HepG2 (cell line): ENCODE results near the gene NOXO1. TPM values are rescaled to one million over a fixed set of nuclear protein-coding genes. Genes with fewer than 3 reads are reported as not detected.
A peak's percentile ranks its signal among the peaks of the same experiment; 100 is the strongest.

Experiments
- CSRNP1 ChIP-seq: sonication (generic); formaldehyde crosslinking; IDR thresholded peaks from 2 replicates; pipeline ENCODE4 v1.8.1; 2023; ENCODE audit warnings: mild to moderate bottlenecking, missing genetic modification reagents
- DR1 ChIP-seq: sonication (generic); formaldehyde crosslinking; IDR thresholded peaks from 2 replicates; pipeline ENCODE4 v1.8.0; 2021; ENCODE audit warnings: mild to moderate bottlenecking, missing genetic modification reagents, inconsistent platforms
- ELK4 ChIP-seq: sonication (generic); formaldehyde crosslinking; IDR thresholded peaks from 2 replicates; pipeline ENCODE4 v1.9.0; 2021; ENCODE audit warnings: missing genetic modification reagents, borderline replicate concordance
- FOXK1 ChIP-seq: sonication (generic); formaldehyde crosslinking; IDR thresholded peaks from 2 replicates; pipeline ENCODE4 v1.4.0; 2020; ENCODE audit warnings: low read depth, missing genetic modification reagents, borderline replicate concordance
- GLMP ChIP-seq: sonication (generic); formaldehyde crosslinking; IDR thresholded peaks from 2 replicates; pipeline ENCODE4 v1.9.0; 2021; ENCODE audit warnings: missing genetic modification reagents, mild to moderate bottlenecking, borderline replicate concordance
- GTF2F1 ChIP-seq: fragments of 150-350 bp; IDR thresholded peaks from 2 replicates; pipeline ENCODE4 v1.6.1; 2014; ENCODE audit warnings: low read length
- MED8 ChIP-seq: sonication (generic); formaldehyde crosslinking; IDR thresholded peaks from 2 replicates; pipeline ENCODE4 v1.8.1; 2023; ENCODE audit warnings: mild to moderate bottlenecking, missing genetic modification reagents; ENCODE audit not compliant: insufficient replicate concordance
- MLX ChIP-seq: IDR thresholded peaks from 2 replicates; pipeline ENCODE4 v1.6.1; 2016
- MLXIP ChIP-seq: sonication (generic); formaldehyde crosslinking; IDR thresholded peaks from 2 replicates; pipeline ENCODE4 v1.9.0; 2021; ENCODE audit warnings: missing genetic modification reagents, borderline replicate concordance
- MTA1 ChIP-seq: sonication (generic); formaldehyde crosslinking; IDR thresholded peaks from 2 replicates; pipeline ENCODE4 v1.4.0; 2020; ENCODE audit warnings: missing genetic modification reagents, mild to moderate bottlenecking, borderline replicate concordance
- NFKB2 ChIP-seq: sonication (generic); formaldehyde crosslinking; IDR thresholded peaks from 2 replicates; pipeline ENCODE4 v1.4.0; 2020; ENCODE audit warnings: missing genetic modification reagents, borderline replicate concordance
- NR3C1 ChIP-seq: sonication (generic); formaldehyde crosslinking; IDR thresholded peaks from 2 replicates; pipeline ENCODE4 v1.4.0; 2020; ENCODE audit warnings: missing genetic modification reagents
- RXRB ChIP-seq: IDR thresholded peaks from 2 replicates; pipeline ENCODE4 v1.6.1; 2016; ENCODE audit warnings: borderline replicate concordance, missing genetic modification reagents, missing compliant biosample characterization
- SP5 ChIP-seq: IDR thresholded peaks from 2 replicates; pipeline ENCODE4 v1.6.1; 2016; ENCODE audit warnings: low read depth, borderline replicate concordance
- THAP11 ChIP-seq: IDR thresholded peaks from 2 replicates; pipeline ENCODE4 v1.6.1; 2016; ENCODE audit warnings: missing biosample characterization, missing genetic modification reagents
- TIGD3 ChIP-seq: sonication (generic); formaldehyde crosslinking; IDR thresholded peaks from 2 replicates; pipeline ENCODE4 v1.5.1; 2020; ENCODE audit warnings: mild to moderate bottlenecking, missing genetic modification reagents, borderline replicate concordance
- YEATS4 ChIP-seq: sonication (generic); formaldehyde crosslinking; IDR thresholded peaks from 2 replicates; pipeline ENCODE4 v1.4.0; 2020; ENCODE audit warnings: missing genetic modification reagents, borderline replicate concordance
- ZBTB42 ChIP-seq: sonication (generic); formaldehyde crosslinking; IDR thresholded peaks from 2 replicates; pipeline ENCODE4 v1.5.0; 2020; ENCODE audit warnings: mild to moderate bottlenecking, missing genetic modification reagents
- ZNF282 ChIP-seq: fragments of 450-650 bp; IDR thresholded peaks from 2 replicates; pipeline ENCODE4 v1.6.1; 2018; ENCODE audit not compliant: partially characterized antibody
- polyA plus RNA-seq, 8 experiments: library from polyadenylated mRNA; depleted of rRNA in 3 of 8; stranded (reverse) in 7 of 8; unstranded in 1 of 8; fragments of >200 nt; fragmentation: Illumina TruSeq in 4 of 8; extraction: Trizol in 4 of 8; gene quantifications; 2 replicates each; pipeline versions ENCODE4 v1.2.1 to v1.2.3, GENCODE V29; 2011 to 2016; ENCODE audit warnings: low read depth in 4 of 8, missing spikeins in 1 of 8, mixed read lengths in 1 of 8; ENCODE audit not compliant: insufficient read depth in 1 of 8
- total RNA-seq, 5 experiments: library from RNA; depleted of rRNA; stranded (reverse); fragments of >200 nt; fragmentation: Illumina TruSeq; extraction: Trizol; gene quantifications; 2 replicates each; pipeline ENCODE4 v1.2.3, GENCODE V29; 2016; ENCODE audit warnings: low read depth in 1 of 5

NOXO1 gene
- total and polyA plus RNA-seq, 2 of the 13 experiments (the other 11 are each of a cell fraction or from before 2014, with no cell fraction given) = 0.69 to 1.4 TPM

GRCh38 chr16:1964506-1965395, 16.5 kb downstream of the NOXO1 start, which contains the start of gene RPS2 (continued):
- TF ChIP-seq TIGD3 (CRISPR knock-in tag) (peak; percentile 73; the same call in 1 of the 2 replicates), GTF2F1 (peak; percentile 86; the same call in 1 of the 2 replicates), NFKB2 (CRISPR knock-in tag) (peak; percentile 75; the same call in 1 of the 2 replicates), ZBTB42 (peak; percentile 57; the same call in 1 of the 2 replicates), RXRB (CRISPR knock-in tag) (peak; percentile 37; the same call in 1 of the 2 replicates), MTA1 (no peak), MLX (peak; percentile 8; the same call in 1 of the 2 replicates), SP5 (CRISPR knock-in tag) (peak; percentile 56; the same call in 1 of the 2 replicates), FOXK1 (0 out of 2 replicates have a peak, but pooled peaks have one; percentile 37), DR1 (peak; percentile 96), YEATS4 (peak; percentile 83), MLXIP (CRISPR knock-in tag) (peak; percentile 21; the same call in 1 of the 2 replicates), GLMP (no peak), THAP11 (CRISPR knock-in tag) (peak; percentile 92), ZNF282 (no peak), CSRNP1 (no peak), MED8 (CRISPR knock-in tag) (no peak), NR3C1 (CRISPR knock-in tag) (no peak), ELK4 (CRISPR knock-in tag) (no peak)
